GM19468 (cell line): ENCODE measurements around the gene TFF3.

Experiments used
- ATAC-seq: cut with Tn5 transposase; IDR thresholded peaks from one replicate; pipeline ENCODE4 v1.9.1; 2021; ENCODE audit warnings: mild to moderate bottlenecking, moderate library complexity, moderate number of reproducible peaks; ENCODE audit not compliant: unreplicated experiment; ENCODE audit errors: extremely low read depth

The TFF3 gene

DNA sequence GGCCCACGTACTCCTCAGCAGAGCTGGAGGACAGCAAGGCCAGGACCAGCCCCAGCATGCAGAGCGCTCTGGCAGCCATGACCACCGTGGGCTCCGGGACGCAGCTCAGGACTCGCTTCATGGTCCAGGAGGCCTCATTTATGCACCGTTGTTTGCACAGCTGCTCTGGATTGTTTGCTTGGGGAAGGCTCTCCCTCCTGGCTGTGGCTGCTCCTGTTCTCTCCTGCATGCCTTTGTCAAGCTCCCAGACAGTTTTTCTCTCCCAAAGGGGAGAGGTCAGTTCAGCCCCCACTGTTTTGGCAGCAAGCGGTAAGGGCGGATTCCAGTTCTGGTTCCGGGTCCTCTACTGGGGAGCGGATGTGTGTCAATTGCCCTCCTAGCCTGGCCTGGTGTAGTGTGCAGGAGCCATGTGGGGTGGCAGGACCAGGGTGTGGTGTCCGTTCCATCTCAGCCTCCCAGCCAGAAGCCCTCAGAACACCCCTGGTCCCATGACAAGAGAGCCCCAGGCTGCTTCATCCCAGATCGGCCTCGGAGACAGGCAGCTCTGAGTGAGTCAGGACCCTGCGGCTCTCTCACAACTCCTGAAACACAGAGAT, at the start of gene TFF3:
TSS of gene TFF3 (minus strand) at position 114 of the 596 bp plus-strand sequence. CDS start at position 79, 35 bp downstream.
- no peak for ATAC-seq

DNA sequence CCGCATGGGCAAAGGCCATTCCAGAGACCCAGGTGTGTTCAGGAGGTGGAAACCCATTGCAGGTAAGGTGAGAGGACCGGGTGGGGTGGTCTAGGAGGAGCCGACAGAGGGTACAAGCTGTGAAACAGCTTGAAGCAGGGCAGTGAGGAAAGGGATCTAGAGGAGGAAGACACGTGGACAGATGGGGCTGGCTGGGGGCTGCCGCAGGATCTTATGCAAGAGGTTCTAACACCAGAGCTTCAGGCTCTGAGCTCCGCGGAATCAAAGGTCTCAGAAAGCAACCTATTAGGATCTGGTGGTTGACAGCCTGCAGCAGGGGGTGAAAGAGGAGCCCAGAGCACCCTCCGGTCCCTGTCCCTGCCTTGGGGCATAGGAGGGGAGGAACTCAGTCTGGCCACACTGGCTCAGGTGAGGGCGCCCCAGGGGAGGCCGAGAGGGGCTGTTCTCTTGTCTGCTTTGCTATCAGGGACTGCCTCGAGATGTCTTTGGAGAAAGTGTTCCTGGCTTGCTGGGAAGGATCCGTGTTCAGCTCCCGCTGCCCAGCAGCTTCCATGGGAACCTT, 49.2 kb upstream of the TFF3 start:
- ATAC-seq, result no peak

GRCh38 chr21:42363312-42363711, 48.1 kb upstream of the TFF3 start:
- no peak for ATAC-seq

DNA sequence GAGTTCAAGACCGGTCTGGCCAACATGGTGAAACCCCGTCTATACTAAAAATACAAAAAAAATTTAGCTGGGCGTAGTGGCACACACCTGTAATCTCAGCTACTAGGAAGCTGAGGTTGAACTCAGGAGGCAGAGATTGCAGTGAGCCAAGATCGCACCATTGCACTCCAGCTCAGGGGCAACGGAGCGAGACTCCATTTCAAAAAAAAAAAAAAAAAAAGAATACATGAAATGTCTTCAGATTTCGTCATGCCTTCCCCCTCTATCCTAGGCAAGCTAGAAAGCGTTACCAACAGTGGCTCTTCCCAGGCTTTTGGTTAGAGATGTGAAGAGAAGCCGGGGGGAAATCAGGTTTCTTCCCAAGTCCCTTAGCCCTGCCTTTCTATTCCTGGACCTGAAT, 47.5 kb upstream of the TFF3 start:
- ATAC-seq, result no peak

DNA sequence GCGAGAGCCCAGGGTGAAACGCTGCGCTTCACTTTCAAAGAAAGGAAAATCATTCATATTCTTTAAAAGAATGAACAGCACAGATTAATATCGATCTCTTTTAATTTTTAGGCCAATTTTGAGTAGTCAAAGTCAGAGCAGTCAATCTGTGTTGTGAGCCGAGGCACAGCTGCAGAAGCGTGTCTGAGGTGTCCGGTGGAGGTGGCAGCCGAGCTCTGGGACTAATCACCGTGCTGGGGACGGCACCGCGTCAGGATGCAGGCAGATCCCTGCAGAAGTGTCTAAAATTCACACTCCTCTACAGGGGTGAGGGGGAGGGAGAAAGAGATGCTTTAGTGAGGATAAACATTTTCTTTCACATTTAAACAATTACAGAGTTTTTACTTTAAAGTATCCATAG, 47.0 kb upstream of the TFF3 start:
- ATAC-seq, result no peak

GRCh38 chr21:42361286-42361685, 46.1 kb upstream of the TFF3 start:
- ATAC-seq, result no peak

GRCh38 chr21:42360317-42360716, 45.1 kb upstream of the TFF3 start:
- ATAC-seq, result no peak

GRCh38 chr21:42358937-42359336, 43.7 kb upstream of the TFF3 start:
- ATAC-seq, result no peak

- no peak for ATAC-seq
Observed at GRCh38 chr21:42358261-42358660, 43.1 kb upstream of the TFF3 start.

- no peak for ATAC-seq
Observed at GRCh38 chr21:42357307-42357706, 42.1 kb upstream of the TFF3 start.

GRCh38 chr21:42356650-42357049, 41.4 kb upstream of the TFF3 start:
- ATAC-seq, result no peak

- ATAC-seq, result no peak
Observed at GRCh38 chr21:42356046-42356445, 40.8 kb upstream of the TFF3 start.

DNA sequence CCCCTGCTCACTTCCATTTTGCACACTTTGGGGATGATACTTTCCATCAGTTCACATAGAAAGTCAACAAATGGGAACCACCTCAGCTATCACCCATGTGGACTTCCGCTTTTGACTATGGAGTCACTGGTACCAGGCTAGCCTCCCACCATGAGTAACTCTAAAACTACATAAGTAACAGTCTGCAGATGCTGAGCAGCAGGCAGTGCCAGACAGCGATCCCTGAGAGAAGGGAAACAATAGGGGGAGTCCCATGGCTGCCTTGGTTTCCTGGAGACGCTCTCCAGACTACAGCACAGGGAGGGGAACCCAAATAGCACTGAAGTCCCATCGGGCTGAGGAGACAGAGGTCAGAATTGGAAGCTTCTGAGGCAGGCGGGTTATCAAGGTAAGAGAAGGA, 38.4 kb upstream of the TFF3 start:
- ATAC-seq, result no peak

- ATAC-seq, result no peak
Observed at GRCh38 chr21:42352441-42353095, 37.4 kb upstream of the TFF3 start.

- no peak for ATAC-seq
Observed at GRCh38 chr21:42351626-42352440, 36.6 kb upstream of the TFF3 start.

DNA sequence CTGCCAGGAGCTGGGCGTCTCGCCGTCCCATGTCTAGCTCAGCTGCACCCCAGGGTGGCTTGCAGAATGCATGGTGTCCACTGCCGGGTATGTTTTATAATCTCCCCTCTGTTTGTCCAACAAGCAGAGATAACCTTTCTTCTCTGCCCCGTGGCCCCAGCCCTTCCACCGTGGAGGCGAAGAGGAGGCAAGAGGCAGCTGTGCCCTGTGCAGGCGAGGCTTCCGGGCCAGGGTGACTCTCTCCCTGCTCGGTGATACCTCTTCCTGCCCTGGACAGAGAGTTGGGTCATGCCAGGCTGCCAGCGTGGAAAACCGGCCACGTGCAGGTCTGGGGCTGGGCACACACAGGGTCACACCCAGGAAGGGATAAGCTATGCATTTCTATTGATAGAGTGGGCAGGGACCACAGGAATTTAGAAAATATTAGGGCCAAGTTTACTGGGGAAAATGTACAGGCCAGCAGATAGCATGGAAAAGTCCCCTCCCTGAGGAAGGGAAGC, 35.8 kb upstream of the TFF3 start, which contains the start of gene TFF2:
TSS of gene TFF2 (minus strand) at position 68 of the 500 bp plus-strand sequence. CDS start at position 31, 37 bp downstream.
- no peak for ATAC-seq

- no peak for ATAC-seq
Observed at GRCh38 chr21:42350318-42350910, 35.2 kb upstream of the TFF3 start.

DNA sequence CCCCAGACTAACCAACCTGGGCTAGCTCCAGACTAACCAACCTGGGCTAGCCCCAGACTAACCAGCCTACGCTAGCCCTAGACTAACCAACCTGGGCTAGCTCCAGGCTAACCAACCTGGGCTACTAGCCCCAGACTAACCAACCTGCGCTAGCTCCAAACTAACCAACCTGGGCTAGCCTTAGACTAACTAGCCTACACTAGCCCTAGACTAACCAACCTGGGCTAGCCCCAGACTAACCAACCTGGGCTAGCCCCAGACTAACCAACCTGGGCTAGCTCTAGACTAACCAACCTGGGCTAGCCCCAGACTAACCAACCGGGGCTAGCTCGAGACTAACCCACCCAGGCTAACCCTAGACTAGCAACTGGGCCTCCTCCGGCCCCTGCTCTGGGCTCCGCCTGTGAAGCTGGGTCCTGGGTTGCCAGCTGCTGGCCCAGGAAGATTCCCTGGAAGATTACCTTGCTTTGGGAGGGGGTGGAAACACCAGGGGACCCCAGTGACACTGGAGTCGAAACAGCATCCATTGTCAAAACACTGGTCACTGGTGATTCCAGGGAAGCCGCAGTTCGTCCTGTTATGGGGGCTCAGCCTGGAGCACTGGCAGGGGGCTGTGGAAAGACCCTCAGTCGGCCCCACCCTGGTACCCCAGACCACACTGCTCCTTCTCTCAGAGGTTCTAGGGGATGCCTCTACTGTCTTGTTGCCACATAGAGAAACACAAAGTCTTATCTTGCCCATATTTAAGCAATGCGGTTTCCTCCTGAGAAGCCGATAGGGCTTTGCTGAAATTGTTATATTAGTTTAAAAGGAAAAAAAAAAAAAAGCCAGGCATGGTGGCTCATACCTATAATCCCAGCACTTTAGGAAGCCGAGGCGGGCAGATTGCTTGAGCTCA, 34.5 kb upstream of the TFF3 start:
- no peak for ATAC-seq

- no peak for ATAC-seq
Observed at GRCh38 chr21:42348762-42349161, 33.6 kb upstream of the TFF3 start.
